Measurements from ENCODE around the gene CDK17.

Gene CDK17

DNA sequence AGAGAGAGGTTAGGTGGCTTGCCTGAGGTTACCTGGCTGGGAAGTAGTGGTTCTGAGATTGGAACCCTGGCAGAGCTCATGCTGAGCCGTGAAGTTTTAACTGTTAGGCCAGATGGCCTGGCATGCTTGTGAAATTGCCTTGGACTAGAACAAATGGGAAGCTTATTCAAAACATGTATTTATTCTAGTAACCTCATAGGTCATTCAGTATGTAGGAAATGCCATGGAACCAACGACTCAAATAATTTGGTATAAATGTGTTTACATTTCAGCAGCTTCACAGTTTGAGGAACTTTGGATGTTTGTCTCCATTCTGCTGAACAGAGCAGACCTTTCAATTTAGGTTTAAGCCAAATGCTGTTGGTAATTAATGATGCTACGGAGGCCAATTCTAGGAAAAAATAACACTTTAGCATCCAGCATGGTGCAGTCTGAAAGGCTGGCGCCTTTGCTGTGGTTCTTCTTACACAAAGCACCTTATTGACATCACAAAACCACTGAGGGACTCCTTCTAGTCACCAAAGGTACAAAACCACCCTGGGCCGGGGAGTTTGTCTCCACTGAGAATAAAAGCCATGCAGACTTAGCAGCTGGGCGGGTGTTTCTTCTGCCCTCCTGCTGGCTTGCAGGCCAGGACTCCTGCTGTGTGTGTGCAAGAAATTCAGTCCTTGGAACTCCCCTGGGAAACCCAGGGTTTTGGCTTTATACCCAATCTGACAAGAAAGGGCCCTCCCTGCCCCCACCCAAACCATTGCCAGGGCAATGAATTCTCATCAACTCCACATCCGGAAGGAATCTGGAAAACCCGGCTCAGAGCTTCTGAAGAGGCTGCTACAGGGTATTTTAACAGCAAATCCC lies 141.9 kb downstream of the CDK17 start:
- DNase-seq: no peak

GRCh38 chr12:96257550-96258103 lies 142.6 kb downstream of the CDK17 start:
- no peak for DNase-seq

- DNase-seq: no peak
Observed at GRCh38 chr12:96256672-96257361, 143.4 kb downstream of the CDK17 start.

DNA sequence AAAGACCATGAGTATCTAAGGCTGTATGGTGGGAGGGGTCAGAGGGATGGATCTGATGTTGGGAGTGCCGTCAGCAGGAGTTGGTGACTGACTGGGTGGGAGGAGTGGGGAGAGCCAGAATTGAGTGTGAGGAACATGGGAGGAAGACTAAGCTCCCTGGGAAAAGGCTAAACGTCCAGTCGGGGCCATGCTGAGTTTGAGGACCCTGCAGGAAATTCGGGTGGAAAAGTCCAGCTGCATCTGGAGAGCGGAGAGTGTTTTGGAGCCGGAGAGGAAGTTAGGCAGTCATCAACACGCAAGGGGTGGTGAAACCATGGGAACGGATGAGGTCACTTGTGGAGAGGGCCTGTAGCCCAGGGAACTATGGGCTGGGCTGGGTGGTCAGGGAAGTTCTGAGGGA lies 145.2 kb downstream of the CDK17 start:
- no peak for DNase-seq

DNA sequence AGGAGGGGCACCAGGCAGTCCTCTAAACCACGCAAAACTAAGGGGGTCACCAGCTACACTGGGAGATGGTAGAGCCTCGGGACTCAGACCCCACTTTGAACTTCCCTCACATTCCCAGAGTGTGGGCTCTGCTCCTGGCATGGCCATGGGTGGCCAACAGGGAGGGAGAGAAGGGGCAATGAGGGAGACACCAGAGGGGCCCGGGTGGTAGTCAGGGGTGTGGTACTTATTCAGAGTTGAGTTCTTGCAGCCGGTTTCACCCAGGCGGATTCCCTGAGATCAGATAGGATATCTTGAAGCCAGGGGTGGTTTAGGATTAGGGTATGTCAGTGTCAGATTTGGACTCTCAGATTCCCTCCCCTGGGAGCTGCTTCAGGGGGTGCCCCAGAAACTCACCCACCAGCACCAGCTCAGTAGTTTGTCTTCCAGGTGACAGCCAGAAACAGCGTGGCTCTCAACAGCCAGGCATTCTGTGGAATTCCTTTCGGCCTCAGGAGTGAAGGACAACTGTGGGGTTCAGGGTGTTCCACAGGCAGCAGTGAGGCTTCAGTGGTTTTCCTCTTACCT lies 150.0 kb downstream of the CDK17 start:
- no peak for DNase-seq

DNA sequence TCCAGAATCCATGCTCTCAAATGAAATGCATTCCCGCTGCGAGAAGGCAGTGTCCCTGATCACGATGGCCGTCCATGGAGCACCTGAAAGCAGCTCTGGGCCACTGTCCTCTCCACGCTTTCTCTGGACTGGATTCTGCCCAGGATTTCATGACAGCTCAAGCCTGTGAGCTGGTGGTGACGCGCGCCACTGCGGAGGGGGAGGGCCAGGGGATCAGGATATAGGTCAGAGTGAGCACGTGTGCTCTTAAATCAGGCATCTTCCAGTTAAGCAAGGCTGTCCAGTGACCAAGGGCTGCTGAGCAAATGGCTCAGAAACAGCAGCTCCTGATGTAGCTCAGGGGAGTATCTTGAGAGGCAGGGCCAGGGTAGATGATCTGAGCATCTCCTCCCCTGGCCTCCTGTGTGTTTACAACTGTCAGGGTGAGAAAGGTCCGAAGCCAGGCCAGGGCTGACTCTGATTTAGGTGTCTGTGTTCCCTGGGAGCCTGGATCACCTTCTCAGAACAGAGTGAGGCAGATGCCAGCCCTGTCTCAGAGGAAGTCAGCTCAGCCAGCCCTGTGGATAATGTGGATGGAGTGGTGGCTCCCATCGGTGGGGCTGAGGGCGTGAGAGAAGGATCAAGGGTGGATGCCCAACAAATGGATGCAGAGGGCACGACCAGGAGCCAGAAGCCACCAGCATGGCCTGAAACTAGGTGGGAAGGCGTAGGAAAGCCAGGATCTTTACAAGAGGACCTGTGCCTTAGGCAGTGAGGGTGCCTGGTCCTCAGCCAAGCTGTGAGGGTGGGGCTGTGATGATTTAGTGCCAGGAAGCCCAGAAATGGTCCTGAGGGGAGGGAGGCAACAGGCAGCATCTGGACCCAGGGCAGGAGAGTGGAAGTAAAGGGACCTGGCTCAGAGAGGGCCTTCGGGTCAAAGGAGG lies 150.8 kb downstream of the CDK17 start:
- no peak for DNase-seq

- no peak for DNase-seq
Observed at GRCh38 chr12:96248136-96248931, 151.9 kb downstream of the CDK17 start.

DNA sequence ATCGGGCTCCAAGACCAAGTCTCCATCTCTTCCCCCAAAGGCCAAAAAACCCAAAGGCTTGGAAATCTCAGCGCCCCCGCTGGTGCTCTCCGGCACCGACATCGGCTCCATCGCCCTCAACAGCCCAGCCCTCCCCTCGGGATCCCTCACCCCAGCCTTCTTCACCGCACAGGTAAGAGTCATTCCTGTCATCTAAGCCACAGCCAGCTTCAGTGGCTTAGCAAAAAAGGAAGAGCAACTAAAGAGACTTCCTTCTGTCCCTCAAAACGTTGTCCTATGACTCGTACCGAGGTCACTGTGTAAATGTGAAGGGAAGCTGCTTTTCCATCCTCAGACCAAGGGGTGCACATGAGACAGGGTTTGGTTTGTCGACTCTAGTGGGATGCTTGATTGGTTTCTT lies 152.7 kb downstream of the CDK17 start:
- DNase-seq: no peak

GRCh38 chr12:96246926-96247505 lies 153.2 kb downstream of the CDK17 start:
- no peak for DNase-seq

DNA sequence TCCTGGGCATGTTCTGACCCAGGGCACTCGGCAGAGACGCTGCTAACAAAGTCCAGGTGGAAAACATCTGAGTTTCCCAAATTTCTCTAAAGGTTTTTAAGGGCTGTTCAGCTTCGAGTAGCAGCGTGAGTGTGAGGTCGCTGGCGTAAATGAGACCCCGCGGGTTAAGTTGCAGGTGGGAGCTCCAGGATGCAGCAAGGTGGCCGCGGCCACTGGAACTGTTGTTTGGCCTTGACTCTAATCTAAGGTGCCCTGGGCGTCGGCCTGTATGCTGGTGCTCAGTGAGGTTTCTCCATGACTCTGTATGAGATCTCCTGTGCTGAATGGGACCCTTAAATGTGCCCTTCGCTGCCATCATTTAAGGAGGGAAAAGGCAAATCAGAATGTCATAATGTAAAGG lies 155.4 kb downstream of the CDK17 start:
- no peak for DNase-seq

GRCh38 chr12:96242597-96242996 lies 157.6 kb downstream of the CDK17 start:
- no peak for DNase-seq

DNA sequence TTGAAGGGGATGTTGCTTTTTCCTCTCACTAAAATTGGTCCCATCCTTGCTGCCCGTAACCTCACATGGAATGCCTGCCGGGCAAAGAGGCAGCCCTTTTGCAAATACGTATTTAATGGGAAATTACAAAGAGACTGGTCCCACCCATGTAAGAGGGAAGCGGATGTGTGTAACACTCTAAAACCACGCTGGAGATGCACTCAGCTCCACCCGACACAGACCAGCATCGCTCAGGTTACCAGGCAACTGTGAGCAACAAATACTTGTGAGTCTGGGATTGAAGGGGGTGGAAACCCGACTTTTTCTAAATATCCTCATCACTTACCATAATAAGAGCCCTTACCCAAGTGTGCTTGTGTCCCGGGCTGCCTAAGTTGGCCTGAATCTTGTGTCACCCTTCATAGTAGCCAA lies 158.4 kb downstream of the CDK17 start:
- DNase-seq: no peak

DNA sequence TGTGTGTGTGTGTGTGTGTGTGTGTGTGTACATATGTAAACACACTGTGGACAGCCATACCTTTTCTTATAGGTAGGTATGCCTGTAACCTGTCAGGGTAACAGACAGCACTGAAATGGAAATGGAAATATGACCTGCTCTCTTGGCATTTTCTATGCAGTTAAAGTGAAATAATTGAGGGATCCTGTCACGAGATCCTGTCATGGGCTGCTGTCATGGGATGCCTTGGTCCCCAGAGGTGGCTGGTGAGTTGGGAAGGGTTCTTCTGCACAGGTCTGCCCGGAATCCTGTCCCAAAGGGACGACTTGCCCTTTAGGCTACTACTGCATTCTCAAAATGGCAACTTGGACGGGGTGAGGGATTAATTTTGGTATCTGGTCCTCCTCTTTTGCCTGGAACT lies 158.8 kb downstream of the CDK17 start:
- DNase-seq: no peak

- no peak for DNase-seq
Observed at GRCh38 chr12:96240656-96241055, 159.6 kb downstream of the CDK17 start.

DNA sequence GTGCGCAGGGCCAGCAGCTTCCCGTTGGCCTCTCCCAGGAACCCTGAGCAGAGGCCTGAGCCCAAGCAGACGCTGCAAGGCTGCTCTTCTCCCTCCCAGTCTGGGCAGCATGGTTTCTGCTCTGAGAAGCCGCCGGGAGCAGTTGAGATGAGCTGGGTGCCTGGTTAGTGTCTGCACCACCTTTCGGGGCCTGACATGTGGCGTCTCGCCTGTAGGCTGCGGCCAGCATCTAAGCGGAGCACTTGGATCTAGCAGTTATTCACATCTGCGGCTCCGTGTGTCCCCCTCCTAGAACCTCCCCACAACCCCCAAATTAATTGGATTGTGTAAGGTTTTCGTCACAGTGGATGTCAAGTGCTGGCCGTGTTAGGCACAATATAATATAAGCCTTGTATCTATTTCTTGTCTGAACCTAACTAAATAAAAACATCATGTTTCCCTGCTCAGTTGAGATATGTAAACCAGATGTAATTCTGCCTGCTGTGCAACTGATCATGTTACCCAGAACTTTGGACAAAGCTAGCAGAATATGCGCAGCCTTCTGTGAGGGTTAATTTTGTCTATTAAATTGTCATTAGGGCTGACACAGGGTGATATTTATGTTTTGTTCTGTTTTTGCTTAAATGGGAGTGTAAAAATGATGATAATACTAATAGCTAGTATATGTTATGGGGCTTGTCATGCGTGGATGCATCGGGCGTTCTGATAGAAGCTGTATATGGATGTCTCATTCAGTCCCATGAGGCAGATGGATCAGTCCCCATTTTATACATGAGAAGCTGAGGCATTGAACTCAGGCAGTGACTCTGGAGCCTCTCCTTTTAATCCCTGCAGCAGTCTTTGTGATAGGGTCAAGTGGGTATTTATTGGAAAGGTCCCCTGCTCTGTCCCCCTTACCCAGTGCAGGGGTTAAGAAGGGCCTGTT lies 160.3 kb downstream of the CDK17 start:
- DNase-seq: no peak

DNA sequence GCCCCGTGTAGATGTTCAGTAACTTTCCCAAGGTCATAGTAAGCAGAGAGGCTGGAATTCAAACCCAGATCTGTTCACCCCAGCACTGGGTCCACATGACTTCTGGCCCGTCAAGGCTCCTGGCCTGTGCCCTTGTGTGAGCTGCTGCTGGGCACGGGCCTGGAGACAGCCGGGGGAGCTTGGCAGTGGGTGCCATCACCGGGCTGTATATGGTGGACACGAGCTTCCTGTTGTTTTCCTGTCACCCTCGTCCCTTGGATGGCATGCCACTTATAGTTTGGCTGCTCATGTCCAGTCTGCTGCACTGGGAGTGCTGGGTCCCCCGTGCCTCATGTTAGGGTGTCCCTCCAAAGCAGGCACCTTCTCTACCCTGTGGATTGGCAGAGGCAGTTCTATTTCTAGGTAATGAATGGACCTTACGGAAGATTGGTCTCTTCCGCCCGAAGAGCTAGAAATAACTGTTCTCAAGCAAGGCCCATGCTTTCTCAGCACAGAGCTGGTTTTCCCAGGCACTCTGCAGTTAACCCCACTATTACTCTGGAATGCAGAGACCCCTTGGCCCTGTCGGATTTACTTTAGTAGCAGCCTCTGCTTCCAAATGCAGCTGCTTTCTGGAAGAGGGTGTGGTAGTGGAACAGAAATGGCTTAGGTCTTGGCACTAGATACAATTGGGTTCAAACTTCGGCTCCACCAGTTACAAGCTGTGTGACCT lies 161.7 kb downstream of the CDK17 start:
- no peak for DNase-seq

- no peak for DNase-seq
Observed at GRCh38 chr12:96237465-96238077, 162.7 kb downstream of the CDK17 start.

DNA sequence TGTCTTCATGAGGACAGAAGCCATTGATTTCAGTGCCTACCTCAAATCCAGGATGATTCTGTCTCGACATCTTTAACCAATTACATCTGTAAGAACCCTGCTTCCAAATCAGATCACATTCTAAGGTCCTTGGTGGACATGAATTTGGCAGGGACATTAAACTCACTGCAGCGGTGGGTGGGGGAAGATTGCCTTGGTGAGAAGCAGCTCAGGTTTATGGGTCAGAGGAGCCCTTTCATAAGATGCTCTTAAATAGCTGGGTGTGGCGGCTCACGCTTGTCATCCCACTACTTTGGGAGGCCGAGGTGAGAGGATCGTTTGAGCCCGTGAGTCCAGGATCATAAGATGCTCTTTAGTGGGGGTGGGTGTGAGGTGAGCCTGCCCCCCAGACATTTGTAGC lies 163.2 kb downstream of the CDK17 start:
- no peak for DNase-seq

DNA sequence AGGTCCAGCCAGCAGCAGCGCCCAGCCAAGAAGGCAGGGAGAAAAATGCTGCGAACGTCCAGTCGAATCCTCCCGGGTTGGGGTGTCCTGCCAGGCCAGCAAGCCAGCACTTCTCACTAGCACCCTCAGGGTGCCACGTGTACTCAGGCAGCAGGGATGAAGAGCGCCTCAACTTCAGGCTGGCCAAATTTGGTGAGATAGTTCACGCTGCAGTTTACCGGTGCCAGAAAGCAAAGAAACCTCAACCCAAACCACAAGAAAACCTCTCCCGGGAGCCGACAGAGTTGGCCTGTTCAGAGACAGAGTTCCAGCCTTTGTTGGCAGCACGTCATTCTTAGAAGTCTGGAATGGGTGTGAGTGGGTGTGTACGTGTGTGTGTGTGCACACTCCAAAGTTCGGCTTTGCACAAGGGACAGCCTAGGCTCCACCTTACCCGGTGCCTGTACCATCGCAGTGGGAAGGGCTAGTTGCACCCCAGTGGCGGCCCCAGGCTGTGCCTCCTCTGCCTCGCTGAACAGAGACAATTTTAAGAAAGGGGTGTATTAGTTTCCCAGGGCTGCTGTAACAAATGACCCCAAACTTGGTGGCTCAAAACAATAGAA lies 163.9 kb downstream of the CDK17 start:
- DNase-seq: no peak
